SU-DHL-6 (cell line): ENCODE measurements around the gene DOK1.

ENCODE experiments used
- H2AFZ ChIP-seq: fragments of 200-600 bp; sonication (generic); 2 replicates; pipeline ENCODE4 v1.6.1; 2014; ENCODE audit warnings: low read depth, mild to moderate bottlenecking, moderate library complexity, mixed read lengths, antibody characterized with exemption, low read length; ENCODE audit not compliant: severe bottlenecking
- H3F3A ChIP-seq: fragments of 200-600 bp; shearing (Covaris generic); 2 replicates; pipeline ENCODE4 v1.6.0; 2016; ENCODE audit warnings: antibody characterized with exemption, mild to moderate bottlenecking; ENCODE audit not compliant: insufficient read depth
- H3K27ac ChIP-seq: fragments of 200-600 bp; sonication (generic); 2 replicates; pipeline ENCODE4 v1.5.1; 2016; ENCODE audit warnings: low read depth, mild to moderate bottlenecking, low read length, moderate library complexity, mixed read lengths
- H3K27me3 ChIP-seq: fragments of 200-600 bp; sonication (generic), shearing (Covaris generic); 2 replicates; pipeline ENCODE4 v1.6.0; 2014; ENCODE audit warnings: mild to moderate bottlenecking, low read length
- H3K36me3 ChIP-seq: fragments of 200-600 bp; sonication (generic); 2 replicates; pipeline ENCODE4 v1.6.1; 2014; ENCODE audit warnings: mild to moderate bottlenecking, low read length, mixed read lengths
- H3K4me2 ChIP-seq: fragments of 300-600, 200-600 bp; shearing (Covaris generic), sonication (generic); 2 replicates; pipeline ENCODE4 v1.6.0; 2014; ENCODE audit warnings: low read length, low read depth, mild to moderate bottlenecking; ENCODE audit not compliant: poor library complexity, severe bottlenecking
- H3K4me3 ChIP-seq: fragments of 200-600 bp; sonication (generic); 2 replicates; pipeline ENCODE4 v1.5.1; 2014; ENCODE audit warnings: antibody characterized with exemption, low read length, mild to moderate bottlenecking, mixed read lengths; ENCODE audit not compliant: insufficient read depth, poor library complexity, severe bottlenecking
- H3K79me2 ChIP-seq: fragments of 200-600 bp; sonication (generic); 2 replicates; pipeline ENCODE4 v1.6.1; 2014; ENCODE audit warnings: mild to moderate bottlenecking, low read length, moderate library complexity; ENCODE audit not compliant: insufficient read depth
- H3K9ac ChIP-seq: fragments of 200-600 bp; sonication (generic); 2 replicates; pipeline ENCODE4 v1.7.0; 2014; ENCODE audit warnings: mild to moderate bottlenecking, low read length
- H3K9me2 ChIP-seq: fragments of 200-600 bp; sonication (generic); replicated peaks from 2 replicates; pipeline ENCODE4 v1.6.1; 2014; ENCODE audit warnings: low read length; ENCODE audit not compliant: insufficient read depth
- H3K9me3 ChIP-seq: fragments of 200-600 bp; sonication (generic); 2 replicates; pipeline ENCODE4 v1.6.1; 2014; ENCODE audit warnings: low read length, mixed read lengths; ENCODE audit not compliant: insufficient read depth
- H4K20me1 ChIP-seq: fragments of 200-600 bp; sonication (generic); 2 replicates; pipeline ENCODE4 v1.6.1; 2014; ENCODE audit warnings: low read depth, mild to moderate bottlenecking, antibody characterized with exemption, low read length, moderate library complexity, mixed read lengths
- EZH2phosphoT487 ChIP-seq: fragments of 200-600 bp; sonication (generic), shearing (Covaris generic); conservative IDR thresholded peaks from 2 replicates; pipeline ENCODE4 v1.6.1; 2018; ENCODE audit warnings: mild to moderate bottlenecking, antibody characterized with exemption, low read length, moderate library complexity, mixed read lengths
- TF ChIP-seq, protein P1 (sequence below): fragments of 200-600 bp; sonication (generic); IDR thresholded peaks from one replicate; pipeline ENCODE4 v1.5.1; 2017; ENCODE audit warnings: antibody characterized with exemption, mild to moderate bottlenecking, low read length, moderate library complexity; ENCODE audit not compliant: insufficient read depth, poor library complexity, severe bottlenecking

Gene DOK1

DNA sequence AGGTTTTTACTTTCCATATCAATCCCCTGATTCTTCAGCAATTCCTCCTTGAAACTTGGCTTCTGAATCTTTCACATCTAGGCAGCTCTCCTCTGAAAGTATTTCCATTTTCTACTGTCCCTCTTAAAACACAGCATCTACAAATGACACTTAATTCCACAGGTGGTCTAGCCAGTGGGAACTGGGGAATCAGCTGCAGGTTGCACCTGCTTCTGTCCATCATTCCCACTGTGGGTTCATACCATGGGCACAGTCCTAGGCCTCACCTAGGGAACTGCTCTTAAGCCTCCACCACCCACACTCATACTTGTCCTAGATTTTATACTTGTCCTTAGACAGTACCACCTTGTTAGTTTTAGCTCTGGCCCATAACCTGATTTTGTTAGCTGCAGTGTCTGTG, 3.0 kb upstream of the DOK1 start:
- no peaks in the 10 kb centered on the region for H4K20me1 ChIP-seq
- no peak overlapping the region for H2AFZ ChIP-seq
- H3F3A ChIP-seq = no peaks in the 10 kb centered on the region
- no peak overlapping the region for H3K27ac ChIP-seq
- H3K9ac ChIP-seq = no peak overlapping the region
- H3K4me2 ChIP-seq = no peak overlapping the region
- H3K36me3 ChIP-seq = no peaks in the 10 kb centered on the region
- H3K9me3 ChIP-seq = no peaks in the 10 kb centered on the region
- H3K9me2 ChIP-seq = no peaks in the 10 kb centered on the region
- no peaks in the 10 kb centered on the region for H3K79me2 ChIP-seq
- TF ChIP-seq, protein P1, sequence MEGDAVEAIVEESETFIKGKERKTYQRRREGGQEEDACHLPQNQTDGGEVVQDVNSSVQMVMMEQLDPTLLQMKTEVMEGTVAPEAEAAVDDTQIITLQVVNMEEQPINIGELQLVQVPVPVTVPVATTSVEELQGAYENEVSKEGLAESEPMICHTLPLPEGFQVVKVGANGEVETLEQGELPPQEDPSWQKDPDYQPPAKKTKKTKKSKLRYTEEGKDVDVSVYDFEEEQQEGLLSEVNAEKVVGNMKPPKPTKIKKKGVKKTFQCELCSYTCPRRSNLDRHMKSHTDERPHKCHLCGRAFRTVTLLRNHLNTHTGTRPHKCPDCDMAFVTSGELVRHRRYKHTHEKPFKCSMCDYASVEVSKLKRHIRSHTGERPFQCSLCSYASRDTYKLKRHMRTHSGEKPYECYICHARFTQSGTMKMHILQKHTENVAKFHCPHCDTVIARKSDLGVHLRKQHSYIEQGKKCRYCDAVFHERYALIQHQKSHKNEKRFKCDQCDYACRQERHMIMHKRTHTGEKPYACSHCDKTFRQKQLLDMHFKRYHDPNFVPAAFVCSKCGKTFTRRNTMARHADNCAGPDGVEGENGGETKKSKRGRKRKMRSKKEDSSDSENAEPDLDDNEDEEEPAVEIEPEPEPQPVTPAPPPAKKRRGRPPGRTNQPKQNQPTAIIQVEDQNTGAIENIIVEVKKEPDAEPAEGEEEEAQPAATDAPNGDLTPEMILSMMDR = no peak
- no peak for TF ChIP-seq EZH2phosphoT487
- H3K27me3 ChIP-seq = no peaks in the 10 kb centered on the region
- no peak overlapping the region for H3K4me3 ChIP-seq

DNA sequence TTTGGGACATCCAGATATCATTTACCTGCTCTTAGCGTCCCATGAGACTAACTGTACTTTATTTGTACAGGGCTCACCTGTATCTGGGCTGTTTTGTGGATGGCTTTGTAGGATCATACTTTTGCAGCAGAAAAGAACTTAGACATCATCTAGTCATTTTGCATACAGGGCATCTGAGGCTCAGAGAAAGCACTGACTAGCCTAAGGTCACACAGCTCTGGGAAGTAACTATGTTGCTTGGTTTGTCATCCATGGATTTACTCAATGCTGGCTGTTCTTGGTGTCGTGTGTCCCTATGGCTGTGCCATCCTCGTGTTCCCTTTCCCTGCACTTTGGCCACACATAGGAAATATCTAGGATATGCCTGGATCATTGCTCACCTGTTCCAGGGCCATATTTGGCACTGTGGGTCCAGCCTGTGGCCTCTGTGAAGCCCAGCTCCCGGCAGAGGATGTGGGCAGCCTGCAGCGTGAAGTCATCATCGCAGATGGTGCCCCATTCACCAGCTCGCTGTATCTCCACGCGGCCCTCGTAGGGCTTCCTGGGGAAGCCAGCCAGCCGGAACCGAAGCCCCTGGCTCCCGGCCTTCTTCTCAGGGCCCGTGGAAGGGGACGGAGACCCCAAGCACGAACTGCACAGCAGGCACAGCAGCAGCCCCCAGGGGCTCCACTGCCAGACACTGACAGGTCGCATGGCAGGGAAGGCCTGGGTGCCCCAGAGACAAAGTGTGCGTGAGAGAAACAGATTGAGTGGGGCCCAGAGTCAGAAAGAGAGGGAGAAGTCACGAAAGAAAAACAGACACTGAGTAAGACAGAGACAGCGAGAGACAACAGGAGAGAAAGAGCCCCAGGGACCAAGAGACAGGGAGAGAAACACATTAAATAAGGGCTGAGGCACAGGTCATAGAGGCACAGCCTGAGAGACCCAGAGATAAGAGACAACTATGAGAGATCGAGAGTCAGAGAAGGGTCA, 2.3 kb upstream of the DOK1 start:
- Histone ChIP-seq H3K27me3 (no peaks in the 10 kb centered on the region), H3F3A (no peaks in the 10 kb centered on the region), H4K20me1 (no peaks in the 10 kb centered on the region), H3K27ac (no peak overlapping the region), H3K9ac (no peak overlapping the region), H3K4me2 (no peak overlapping the region), H3K79me2 (no peaks in the 10 kb centered on the region), H3K9me2 (no peaks in the 10 kb centered on the region), H3K4me3 (no peak overlapping the region), H2AFZ (no peak overlapping the region), H3K9me3 (no peaks in the 10 kb centered on the region), H3K36me3 (no peaks in the 10 kb centered on the region)
- TF ChIP-seq, protein P1 = no peak
- no peak for TF ChIP-seq EZH2phosphoT487

GRCh38 chr2:74552914-74553811, 1.4 kb upstream of the DOK1 start:
- TF ChIP-seq, protein P1 = no peak
- no peak for TF ChIP-seq EZH2phosphoT487
- Histone ChIP-seq H3K27me3 (no peaks in the 10 kb centered on the region), H3K9me3 (no peaks in the 10 kb centered on the region), H4K20me1 (no peaks in the 10 kb centered on the region), H3K27ac (no peak overlapping the region), H3K79me2 (no peaks in the 10 kb centered on the region), H3K4me3 (no peak overlapping the region), H3K9ac (no peak overlapping the region), H3F3A (no peaks in the 10 kb centered on the region), H3K9me2 (no peaks in the 10 kb centered on the region), H3K4me2 (no peak overlapping the region), H3K36me3 (no peaks in the 10 kb centered on the region), H2AFZ (no peak overlapping the region)
